ENCODE measurements around the gene OR5AR1.

The OR5AR1 gene

GRCh38 chr11:56700914-56701485 is 37.5 kb downstream of the OR5AR1 start:
- no peak overlapping the region for H3K4me3 ChIP-seq (replicated peaks; ENCODE audit: low read depth, low read length)
- no peak for TF ChIP-seq CTCF (IDR thresholded peaks at IDR 0.05; ENCODE audit: low read length, missing control alignments)
- no peak for DNase-seq (ENCODE audit: low read depth)

- no peak overlapping the region for H3K4me3 ChIP-seq (replicated peaks; ENCODE audit: low read depth, low read length)
- DNase-seq (ENCODE audit: low read depth), result no peak
- TF ChIP-seq CTCF (IDR thresholded peaks at IDR 0.05; ENCODE audit: low read length, missing control alignments), result no peak
Measured at GRCh38 chr11:56705784-56706396, 42.4 kb downstream of the OR5AR1 start.

- no peak overlapping the region for H3K4me3 ChIP-seq (replicated peaks; ENCODE audit: low read depth, low read length)
- DNase-seq (ENCODE audit: low read depth), result no peak
- TF ChIP-seq CTCF (IDR thresholded peaks at IDR 0.05; ENCODE audit: low read length, missing control alignments), result no peak
Measured at GRCh38 chr11:56706486-56706885, 43.0 kb downstream of the OR5AR1 start.

- no peak overlapping the region for H3K4me3 ChIP-seq (replicated peaks; ENCODE audit: low read depth, low read length)
- no peak for TF ChIP-seq CTCF (IDR thresholded peaks at IDR 0.05; ENCODE audit: low read length, missing control alignments)
- no peak for DNase-seq (ENCODE audit: low read depth)
Measured at GRCh38 chr11:56714206-56714605, 50.7 kb downstream of the OR5AR1 start.

All from fibroblast of pulmonary artery (primary cell).